Mesenchymal stem cell (in vitro differentiated cells and primary cell): ENCODE measurements around the gene IL18.
"Not testable (repeated sequence)": the region's sequence is repeated elsewhere in the genome, so short reads cannot be mapped to it uniquely, and the experiment has no call there.

ENCODE experiments used
- DNase-seq: peaks from one replicate; pipeline ENCODE4 v3.0.0-alpha.2; 2013
- H2AFZ ChIP-seq: one replicate; pipeline ENCODE4 v1.6.1; 2013; ENCODE audit warnings: low read depth, mild to moderate bottlenecking, control low read depth, inconsistent platforms, low read length, moderate library complexity
- H2AK5ac ChIP-seq: 2 replicates; pipeline ENCODE4 v1.6.1; 2013; ENCODE audit warnings: low read length, moderate library complexity, mild to moderate bottlenecking, inconsistent platforms; ENCODE audit not compliant: severe bottlenecking
- H2BK120ac ChIP-seq: one replicate; pipeline ENCODE4 v1.6.1; 2013; ENCODE audit warnings: low read depth, mild to moderate bottlenecking, inconsistent platforms, low read length, moderate library complexity
- H2BK12ac ChIP-seq, 2 experiments: one replicate each; pipeline ENCODE4 v1.6.1; 2013; ENCODE audit warnings: inconsistent platforms in 2 of 2, low read length in 2 of 2, mild to moderate bottlenecking in 2 of 2, moderate library complexity in 2 of 2, control low read depth in 1 of 2
- H2BK15ac ChIP-seq: one replicate; pipeline ENCODE4 v1.6.1; 2013; ENCODE audit warnings: mild to moderate bottlenecking, low read depth, inconsistent platforms; ENCODE audit not compliant: poor library complexity, severe bottlenecking
- H2BK5ac ChIP-seq: 2 replicates; pipeline ENCODE4 v1.6.1; 2013; ENCODE audit warnings: low read depth, mild to moderate bottlenecking, low read length, control low read depth, inconsistent platforms; ENCODE audit not compliant: poor library complexity, severe bottlenecking
- H3K14ac ChIP-seq, 2 experiments: one replicate each; pipeline ENCODE4 v1.6.1; 2013; ENCODE audit warnings: inconsistent platforms in 2 of 2, low read length in 2 of 2, control low read depth in 1 of 2, mild to moderate bottlenecking in 1 of 2, moderate library complexity in 1 of 2
- H3K18ac ChIP-seq, 2 experiments: one replicate each; pipeline ENCODE4 v1.6.1; 2013; ENCODE audit warnings: inconsistent platforms in 2 of 2, low read length in 2 of 2, control low read depth in 1 of 2, low read depth in 1 of 2, mild to moderate bottlenecking in 1 of 2
- H3K23ac ChIP-seq, 2 experiments: one replicate each; pipeline ENCODE4 v1.6.1; 2013; ENCODE audit warnings: inconsistent platforms in 2 of 2, low read length in 2 of 2, mild to moderate bottlenecking in 2 of 2, moderate library complexity in 2 of 2, control low read depth in 1 of 2
- H3K27ac ChIP-seq: 2 replicates; pipeline ENCODE4 v1.5.1; 2013; ENCODE audit warnings: mild to moderate bottlenecking, moderate library complexity, low read length, control low read depth, inconsistent platforms; ENCODE audit not compliant: poor library complexity, severe bottlenecking
- H3K27me3 ChIP-seq, 2 experiments: 2 replicates each; pipeline versions ENCODE4 v1.6.1 to v1.7.0; 2013; ENCODE audit warnings: low read length in 2 of 2, mild to moderate bottlenecking in 2 of 2, moderate library complexity in 2 of 2, control low read depth in 1 of 2, inconsistent platforms in 1 of 2; ENCODE audit not compliant: control insufficient read depth in 1 of 2, insufficient read depth in 1 of 2
- H3K36me3 ChIP-seq, 2 experiments: 2 replicates each; pipeline versions ENCODE4 v1.6.1 to v1.7.0; 2013; ENCODE audit warnings: low read length in 2 of 2, control low read depth in 1 of 2, inconsistent platforms in 1 of 2, low read depth in 1 of 2, mild to moderate bottlenecking in 1 of 2; ENCODE audit not compliant: insufficient read depth in 2 of 2, control insufficient read depth in 1 of 2
- H3K4ac ChIP-seq, 2 experiments: one replicate each; pipeline ENCODE4 v1.6.1; 2013; ENCODE audit warnings: inconsistent platforms in 2 of 2, low read length in 2 of 2, mild to moderate bottlenecking in 2 of 2, moderate library complexity in 2 of 2, control low read depth in 1 of 2, low read depth in 1 of 2
- H3K4me1 ChIP-seq: 2 replicates; pipeline ENCODE4 v1.6.1; 2013; ENCODE audit warnings: low read depth, low read length, control low read depth; ENCODE audit not compliant: control insufficient read depth, insufficient read depth
- H3K4me2 ChIP-seq: 2 replicates; pipeline ENCODE4 v1.6.1; 2013; ENCODE audit warnings: low read length, mild to moderate bottlenecking, inconsistent platforms; ENCODE audit not compliant: poor library complexity, severe bottlenecking
- H3K4me3 ChIP-seq, 2 experiments: 2 replicates each; pipeline versions ENCODE4 v1.5.1 to v1.7.0; 2013; ENCODE audit warnings: low read length in 2 of 2, mild to moderate bottlenecking in 2 of 2, control low read depth in 1 of 2, low read depth in 1 of 2; ENCODE audit not compliant: insufficient read depth in 1 of 2
- H3K79me1 ChIP-seq: replicated peaks from 2 replicates; pipeline ENCODE4 v1.6.1; 2013; ENCODE audit warnings: mild to moderate bottlenecking, control low read depth, low read length, inconsistent platforms; ENCODE audit not compliant: poor library complexity, severe bottlenecking
- H3K9ac ChIP-seq: 2 replicates; pipeline ENCODE4 v1.7.0; 2013; ENCODE audit warnings: mild to moderate bottlenecking, low read length, moderate library complexity
- H3K9me3 ChIP-seq: 2 replicates; pipeline ENCODE4 v1.7.0; 2013; ENCODE audit warnings: mild to moderate bottlenecking, low read length; ENCODE audit not compliant: control insufficient read depth
- H4K8ac ChIP-seq: one replicate; pipeline ENCODE4 v1.6.1; 2013; ENCODE audit warnings: inconsistent platforms, mild to moderate bottlenecking, low read length, moderate library complexity
- H4K91ac ChIP-seq: one replicate; pipeline ENCODE4 v1.6.1; 2013; ENCODE audit warnings: mild to moderate bottlenecking, low read length, inconsistent platforms
- WGBS: methylation state at CpG from one replicate; pipeline ENCODE4 v1.1.7; 2013; ENCODE audit warnings: mixed read lengths; 5-methylcytosine and 5-hydroxymethylcytosine counted together

Gene IL18

DNA sequence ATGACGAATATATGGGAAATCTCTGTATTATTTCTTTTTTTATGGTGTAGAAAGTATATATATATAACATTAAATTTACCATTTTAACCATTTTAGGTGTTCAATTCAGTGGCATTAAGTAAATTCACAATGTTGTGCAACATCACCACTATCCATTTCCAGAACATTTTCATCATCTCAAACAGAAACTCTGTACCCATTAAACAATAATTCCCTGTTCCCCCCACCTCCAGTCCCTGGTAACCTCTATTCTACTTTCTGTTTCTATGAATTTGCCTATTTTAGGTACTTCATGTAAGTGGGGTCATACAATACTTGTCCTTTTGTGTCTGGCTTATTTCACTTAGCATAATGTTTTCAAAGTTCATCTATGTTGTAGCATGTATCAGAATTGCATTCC, 47.0 kb upstream of the IL18 start:
- Histone ChIP-seq H3K4ac (no peak overlapping the region), H3K9ac (no peak overlapping the region), H4K91ac (no peak overlapping the region), H3K9me3 (no peaks in the 10 kb centered on the region), H3K4me3 (no peak overlapping the region), H3K27me3 (no peaks in the 10 kb centered on the region), H3K4me2 (no peak overlapping the region), H3K36me3 (no peaks in the 10 kb centered on the region), H3K79me1 (no peaks in the 10 kb centered on the region), H2BK120ac (no peak overlapping the region), H3K14ac (no peak overlapping the region), H3K23ac (no peak overlapping the region), H3K4me1 (no peaks in the 10 kb centered on the region), H2BK12ac (no peak overlapping the region), H2AK5ac (no peak overlapping the region), H3K18ac (no peak overlapping the region), H2BK15ac (no peak overlapping the region), H2BK5ac (no peak overlapping the region), H4K8ac (no peak overlapping the region), H3K27ac (no peak overlapping the region), H2AFZ (no peak overlapping the region)
- no CpG with 5 or more reads among the region's 1 CpG for WGBS
- DNase-seq: no peak

DNA sequence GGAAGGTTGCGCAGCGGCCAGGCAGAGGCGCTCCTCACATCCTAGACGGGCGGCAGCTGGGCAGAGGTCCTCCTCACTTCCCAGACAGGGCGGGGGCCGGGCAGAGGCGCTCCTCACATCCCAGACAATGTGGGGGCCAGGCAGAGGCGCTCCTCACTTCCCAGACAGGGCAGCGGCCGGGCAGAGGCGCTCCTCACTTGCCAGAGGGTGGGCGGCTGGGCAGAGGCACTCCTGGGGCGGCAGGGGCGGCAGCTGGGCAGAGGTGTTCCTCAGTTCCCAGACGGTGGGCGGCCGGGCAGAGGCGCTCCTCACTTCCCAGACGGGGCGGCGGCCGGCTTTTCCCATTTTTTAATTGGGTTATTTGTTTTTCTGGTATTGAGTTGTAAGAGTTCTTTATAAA, 42.2 kb upstream of the IL18 start:
- Histone ChIP-seq H2BK12ac (no peak overlapping the region), H4K91ac (no peak overlapping the region), H3K23ac (no peak overlapping the region), H3K4me1 (no peaks in the 10 kb centered on the region), H2BK5ac (no peak overlapping the region), H2AFZ (no peak overlapping the region), H3K36me3 (no peaks in the 10 kb centered on the region), H3K27me3 (no peaks in the 10 kb centered on the region), H3K4me3 (no peak overlapping the region), H2BK15ac (no peak overlapping the region), H3K4ac (no peak overlapping the region), H3K18ac (no peak overlapping the region), H3K9ac (no peak overlapping the region), H4K8ac (no peak overlapping the region), H2BK120ac (no peak overlapping the region), H3K27ac (no peak overlapping the region), H3K79me1 (no peaks in the 10 kb centered on the region), H2AK5ac (no peak overlapping the region), H3K9me3 (no peaks in the 10 kb centered on the region), H3K14ac (no peak overlapping the region), H3K4me2 (no peak overlapping the region)
- WGBS: 97% methylated on average over 22 of the region's 23 CpGs
- DNase-seq: no peak

DNA sequence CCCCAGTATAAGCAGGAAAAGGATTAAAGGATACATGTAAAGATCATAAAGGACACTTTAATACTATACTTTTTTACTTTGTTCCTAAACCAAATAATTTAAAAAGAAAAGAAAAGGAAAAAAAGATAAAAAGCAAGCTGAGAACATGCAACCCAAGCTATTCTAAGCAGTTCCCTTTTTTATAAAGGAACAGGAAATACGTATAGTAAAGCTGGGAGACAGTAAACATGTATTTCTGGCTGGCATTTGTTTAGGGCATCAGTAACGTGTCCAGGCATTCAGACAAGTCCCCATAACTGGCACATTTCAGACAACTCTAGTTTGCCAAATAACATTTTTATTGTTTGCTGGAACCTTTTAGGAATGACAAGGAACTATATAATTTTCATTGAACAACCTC, 36.4 kb upstream of the IL18 start:
- Histone ChIP-seq H2AFZ (no peak overlapping the region), H3K27ac (no peak overlapping the region)
- WGBS: no CpG with 5 or more reads among the region's 2 CpGs

DNA sequence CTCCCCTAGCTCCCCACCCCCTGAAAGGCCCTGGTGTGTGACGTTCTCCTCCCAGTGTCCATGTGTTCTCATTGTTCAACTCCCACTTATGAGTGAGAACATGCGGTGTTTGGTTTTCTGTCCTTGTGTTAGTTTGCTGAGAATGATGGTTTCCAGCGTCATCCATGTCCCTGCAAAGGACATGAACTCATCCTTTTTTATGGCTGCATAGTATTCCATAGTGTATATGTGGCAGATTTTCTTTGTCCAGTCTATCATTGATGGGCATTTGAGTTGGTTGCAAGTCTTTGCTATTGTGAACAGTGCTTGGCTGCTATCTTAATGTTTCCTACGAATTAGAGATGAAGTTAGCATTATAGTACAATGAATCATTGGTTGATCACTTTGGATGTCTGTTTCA, 35.2 kb upstream of the IL18 start:
- not testable (repeated sequence) for H3K4me3 ChIP-seq, H3K18ac ChIP-seq, H3K4me1 ChIP-seq, H3K27ac ChIP-seq, H2AFZ ChIP-seq, H2BK5ac ChIP-seq, H2BK120ac ChIP-seq, H4K91ac ChIP-seq, H2BK15ac ChIP-seq, H4K8ac ChIP-seq, H3K14ac ChIP-seq, H2BK12ac ChIP-seq, H3K36me3 ChIP-seq, H3K4me2 ChIP-seq, H2AK5ac ChIP-seq, H3K27me3 ChIP-seq, H3K9ac ChIP-seq, H3K4ac ChIP-seq, H3K79me1 ChIP-seq, DNase-seq, H3K9me3 ChIP-seq, H3K23ac ChIP-seq
- 67% methylated on average over 2 of the region's 4 CpGs for WGBS

More for the DNA sequence above, 36.4 kb upstream of the IL18 start:
- H3K4me2 ChIP-seq: no peak overlapping the region
- H3K4ac ChIP-seq: no peak overlapping the region
- no peak for DNase-seq
- H4K91ac ChIP-seq: no peak overlapping the region
- no peaks in the 10 kb centered on the region for H3K4me1 ChIP-seq
- H2BK5ac ChIP-seq: no peak overlapping the region
- no peak overlapping the region for H3K18ac ChIP-seq
- H3K14ac ChIP-seq: no peak overlapping the region
- H3K23ac ChIP-seq: no peak overlapping the region
- no peaks in the 10 kb centered on the region for H3K36me3 ChIP-seq
- H3K9ac ChIP-seq: no peak overlapping the region
- H3K9me3 ChIP-seq: no peaks in the 10 kb centered on the region
- H4K8ac ChIP-seq: no peak overlapping the region
- no peak overlapping the region for H2BK15ac ChIP-seq
- H2BK120ac ChIP-seq: no peak overlapping the region
- no peak overlapping the region for H2AK5ac ChIP-seq
- H3K4me3 ChIP-seq: no peak overlapping the region
- no peak overlapping the region for H2BK12ac ChIP-seq
- no peaks in the 10 kb centered on the region for H3K79me1 ChIP-seq
- H3K27me3 ChIP-seq: no peaks in the 10 kb centered on the region
